HTERT RPE-1 (cell line): ENCODE results near the gene ARHGAP24.
"Not testable (repeated sequence)": the region's sequence is repeated elsewhere in the genome, so short reads cannot be mapped to it uniquely, and the experiment has no call there.

Source experiments
- in situ Hi-C: fragments of 300-500 bp; cut with MboI; formaldehyde crosslinking; loops from 4 replicates; pipeline ENCODE4 v1.14.3; 2020; ENCODE audit warnings: low sequenced_read_pairs

Gene ARHGAP24

GRCh38 chr4:85515701-85516100 is 40.8 kb downstream of the ARHGAP24 start:
- in situ Hi-C loops: no loop called here

GRCh38 chr4:85518526-85518925 is 43.6 kb downstream of the ARHGAP24 start:
- in situ Hi-C loops: not testable (repeated sequence)

- in situ Hi-C loops: no loop called here
Observed at GRCh38 chr4:85520765-85521749, 46.1 kb downstream of the ARHGAP24 start.

- in situ Hi-C loops: no loop called here
Observed at GRCh38 chr4:85522277-85522676, 47.3 kb downstream of the ARHGAP24 start.

- in situ Hi-C loops: no loop called here
Observed at GRCh38 chr4:85522836-85523235, 47.9 kb downstream of the ARHGAP24 start.

GRCh38 chr4:85527815-85528214 is 52.9 kb downstream of the ARHGAP24 start:
- in situ Hi-C loops: no loop called here

- in situ Hi-C loops: no loop called here
Observed at GRCh38 chr4:85531560-85532341, 56.8 kb downstream of the ARHGAP24 start.

GRCh38 chr4:85534120-85534519 is 59.2 kb downstream of the ARHGAP24 start:
- in situ Hi-C loops: no loop called here

GRCh38 chr4:85543832-85544231 is 68.9 kb downstream of the ARHGAP24 start:
- in situ Hi-C loops: no loop called here

GRCh38 chr4:85544751-85545150 is 69.8 kb downstream of the ARHGAP24 start:
- in situ Hi-C loops: no loop called here

GRCh38 chr4:85548116-85548515 is 73.2 kb downstream of the ARHGAP24 start:
- in situ Hi-C loops: no loop called here

- in situ Hi-C loops: no loop called here
Observed at GRCh38 chr4:85548841-85549240, 73.9 kb downstream of the ARHGAP24 start.

GRCh38 chr4:85555206-85555605 is 80.3 kb downstream of the ARHGAP24 start:
- in situ Hi-C loops: no loop called here

GRCh38 chr4:85556283-85556682 is 81.3 kb downstream of the ARHGAP24 start:
- in situ Hi-C loops: no loop called here

GRCh38 chr4:85557016-85557901 is 82.3 kb downstream of the ARHGAP24 start:
- in situ Hi-C loops: no loop called here

- in situ Hi-C loops: no loop called here
Observed at GRCh38 chr4:85565761-85566480, 91.0 kb downstream of the ARHGAP24 start.

GRCh38 chr4:85569730-85570299 is 94.9 kb downstream of the ARHGAP24 start:
- in situ Hi-C loops: no loop called here

- in situ Hi-C loops: no loop called here
Observed at GRCh38 chr4:85570388-85570787, 95.4 kb downstream of the ARHGAP24 start.

- in situ Hi-C loops: no loop called here
Observed at GRCh38 chr4:85571008-85571407, 96.1 kb downstream of the ARHGAP24 start.

- in situ Hi-C loops: no loop called here
Observed at GRCh38 chr4:85573270-85573669, 98.3 kb downstream of the ARHGAP24 start.
